ENCODE measurements around the gene CCDC91.

GRCh38 chr12:28144059-28144458, 46.2 kb upstream of the CCDC91 start:
- TF ChIP-seq POLR2AphosphoS5 (IDR thresholded peaks at IDR 0.05; ENCODE audit: low read depth, low read length), result no peak
- no peak for TF ChIP-seq TAF1 (IDR thresholded peaks at IDR 0.05; ENCODE audit: borderline replicate concordance, insufficient read depth, low read length)
- TF ChIP-seq SIN3A (IDR thresholded peaks at IDR 0.05; ENCODE audit: borderline replicate concordance, insufficient read depth, low read length), result no peak
- TF ChIP-seq REST (IDR thresholded peaks at IDR 0.05; ENCODE audit: insufficient read depth in 1 of 2, low read depth in 2 of 2, low read length in 2 of 2), result no peak
- TF ChIP-seq FOXP2 (optimal IDR thresholded peaks at IDR 0.05; ENCODE audit: borderline replicate concordance, extremely low read depth, extremely low read length, insufficient read depth), result no peak

Measured in PFSK-1 (cell line).